GM21381 (cell line): ENCODE data around the gene SLC25A26.

Experiments
- ATAC-seq: cut with Tn5 transposase; IDR thresholded peaks from one replicate; pipeline ENCODE4 v1.9.1; 2021; ENCODE audit warnings: mild to moderate bottlenecking, moderate library complexity; ENCODE audit not compliant: unreplicated experiment

Gene SLC25A26

DNA sequence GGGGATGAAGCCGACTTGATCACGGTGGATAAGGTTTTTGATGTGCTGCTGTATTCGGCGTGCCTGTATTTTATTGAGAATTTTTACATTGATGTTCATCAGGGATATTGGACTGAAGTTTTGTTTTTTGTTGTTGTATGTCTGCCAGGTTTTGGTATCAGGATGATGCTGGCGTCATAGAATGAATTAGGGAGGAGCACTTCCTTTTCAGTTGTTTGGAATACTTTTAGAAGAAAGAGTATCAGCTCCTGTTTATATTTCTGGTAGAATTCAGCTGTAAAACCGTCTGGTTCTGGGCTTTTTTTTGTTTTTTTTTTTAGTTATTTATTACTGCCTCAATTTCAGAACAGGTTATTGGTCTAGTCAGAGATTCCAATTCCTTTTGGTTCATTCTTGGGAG, 93.7 kb downstream of the SLC25A26 start:
- no peak for ATAC-seq

DNA sequence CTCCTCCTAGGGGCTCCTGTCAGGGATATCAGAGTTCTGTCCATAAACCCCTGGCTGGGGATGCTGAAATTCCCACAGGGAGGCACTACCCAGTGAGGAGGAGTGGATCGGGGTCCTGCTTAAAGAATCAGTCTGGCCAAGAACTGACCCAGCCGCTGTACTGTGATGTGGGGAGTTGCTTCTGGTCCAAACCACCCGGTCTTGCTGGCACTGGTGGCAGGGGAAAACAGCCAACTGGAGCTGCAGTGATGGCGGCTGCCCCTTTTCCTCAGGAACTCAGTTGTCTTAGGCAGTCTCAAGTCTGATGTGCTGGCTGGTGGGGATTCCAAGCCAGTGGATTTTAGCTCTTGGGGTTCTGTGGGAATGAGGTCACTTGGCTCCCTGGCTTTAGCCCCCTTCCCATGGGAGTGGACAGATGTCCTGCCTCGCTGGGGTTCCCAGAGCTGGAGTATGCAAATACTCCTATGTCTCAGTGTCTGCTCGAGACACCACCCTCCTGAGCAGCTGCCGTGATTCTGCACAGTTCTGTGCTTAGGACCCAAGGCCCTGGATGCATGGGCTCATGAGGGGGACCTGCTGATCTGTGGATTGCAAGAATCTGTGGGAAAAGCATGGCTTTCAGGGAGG, 97.1 kb downstream of the SLC25A26 start:
- no peak for ATAC-seq

DNA sequence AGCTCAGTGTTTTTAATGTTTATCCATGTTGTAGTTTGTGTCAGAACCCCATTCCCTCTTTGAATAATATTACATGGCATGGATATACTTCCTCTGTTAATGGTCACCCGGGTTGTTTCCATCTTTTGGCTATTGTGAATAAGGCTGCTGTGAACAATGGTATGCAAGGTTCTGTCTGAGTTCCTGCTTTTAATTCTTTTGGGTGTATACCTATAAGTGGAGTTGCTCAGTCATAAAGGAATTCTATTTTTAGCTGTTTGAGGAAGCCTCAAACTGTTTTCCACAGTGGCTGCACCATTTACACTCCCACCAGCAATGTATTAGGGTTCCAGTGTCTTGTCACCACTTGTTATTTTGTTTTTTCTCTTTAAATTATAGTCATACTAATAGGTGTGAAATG, 99.6 kb downstream of the SLC25A26 start:
- ATAC-seq, result no peak

GRCh38 chr3:66322436-66322835, 101.6 kb downstream of the SLC25A26 start:
- ATAC-seq, result no peak

GRCh38 chr3:66326340-66326739, 105.5 kb downstream of the SLC25A26 start:
- no peak for ATAC-seq

DNA sequence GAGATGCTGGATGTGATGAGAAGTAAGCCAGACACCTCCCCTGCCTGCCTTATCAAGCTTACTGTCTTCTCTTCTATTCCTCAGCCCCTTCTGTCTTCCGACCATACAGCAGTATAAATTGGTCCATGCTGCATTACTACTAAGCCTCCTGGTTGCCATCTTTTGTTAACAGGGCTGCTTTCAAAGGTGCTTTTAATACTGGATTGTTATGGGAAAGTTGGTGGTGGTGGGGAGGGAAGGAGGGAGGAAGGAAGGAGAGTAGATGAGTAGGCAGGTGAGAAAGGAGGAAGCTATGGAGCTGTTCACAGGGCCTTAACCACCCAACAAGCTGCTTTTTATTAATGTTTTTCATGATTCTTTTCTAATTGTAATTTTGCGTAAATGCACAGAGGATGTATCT, 114.9 kb downstream of the SLC25A26 start:
- ATAC-seq, result no peak

DNA sequence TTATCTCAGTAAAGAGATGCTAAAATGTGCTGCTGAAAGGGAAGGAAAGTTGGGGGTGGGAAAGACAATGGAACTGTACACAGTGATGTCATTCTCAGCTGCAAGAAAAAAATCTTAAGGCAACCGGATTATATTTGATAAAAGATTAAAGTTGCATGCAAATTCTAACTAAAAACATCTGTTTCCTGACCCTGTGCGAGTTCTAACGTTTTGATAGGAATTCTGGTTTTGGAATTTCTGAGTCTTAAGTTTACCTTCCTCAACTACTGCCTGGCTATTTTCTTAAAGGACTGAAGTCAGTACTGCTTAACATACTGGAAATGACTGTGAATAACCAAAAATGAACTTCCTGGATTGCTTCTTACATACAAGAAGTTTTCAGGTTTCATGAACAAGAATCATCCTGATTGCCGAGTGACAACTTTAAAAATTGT, 115.5 kb downstream of the SLC25A26 start:
- no peak for ATAC-seq

GRCh38 chr3:66338927-66339326, 118.1 kb downstream of the SLC25A26 start:
- ATAC-seq, result no peak

- no peak for ATAC-seq
These were observed 122.0 kb downstream of the SLC25A26 start for GRCh38 chr3:66342717-66343356.

GRCh38 chr3:66344391-66344811, 123.6 kb downstream of the SLC25A26 start:
- ATAC-seq, result no peak

GRCh38 chr3:66344848-66345578, 124.2 kb downstream of the SLC25A26 start:
- ATAC-seq, result no peak

DNA sequence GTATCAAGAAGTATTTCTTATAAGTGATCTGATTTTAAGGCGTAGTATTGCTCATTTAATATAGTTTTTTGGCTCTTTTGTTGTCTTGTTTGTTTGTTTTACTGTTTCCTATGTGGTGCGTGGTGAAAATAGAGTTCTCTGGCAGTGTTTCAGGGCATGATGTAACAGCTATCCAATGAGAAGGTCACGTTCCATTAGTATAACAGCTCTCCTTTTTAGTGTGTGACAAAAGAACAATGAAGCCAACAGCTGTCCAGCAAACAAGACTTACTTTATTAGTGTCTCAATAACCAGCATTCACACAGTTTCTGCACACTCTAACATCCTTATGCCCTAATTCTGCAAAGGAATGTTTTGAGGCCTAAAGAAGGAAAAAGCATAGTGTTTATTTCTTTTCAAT, 127.9 kb downstream of the SLC25A26 start:
- no peak for ATAC-seq

DNA sequence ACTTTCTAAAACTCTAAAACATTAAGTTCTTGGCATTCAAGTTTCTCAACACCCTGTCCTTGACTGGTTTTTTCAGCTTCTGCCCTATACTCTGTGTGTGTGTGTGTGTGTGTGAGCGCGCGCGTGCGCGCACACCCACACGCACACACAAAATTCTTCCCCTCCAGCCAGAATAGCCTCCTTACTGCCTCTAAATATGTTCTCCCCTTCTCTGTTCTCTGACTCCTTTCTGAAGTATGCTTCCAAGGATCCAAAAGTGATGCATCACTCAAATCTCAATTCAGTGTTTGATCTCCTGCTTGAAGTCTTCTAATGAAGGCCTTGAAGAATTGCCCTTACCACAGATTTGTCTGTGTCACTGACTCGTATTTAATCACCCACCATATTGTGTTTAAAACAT, 129.8 kb downstream of the SLC25A26 start:
- ATAC-seq, result no peak

GRCh38 chr3:66353039-66353438, 132.2 kb downstream of the SLC25A26 start:
- no peak for ATAC-seq

GRCh38 chr3:66353530-66353929, 132.7 kb downstream of the SLC25A26 start:
- ATAC-seq, result no peak

DNA sequence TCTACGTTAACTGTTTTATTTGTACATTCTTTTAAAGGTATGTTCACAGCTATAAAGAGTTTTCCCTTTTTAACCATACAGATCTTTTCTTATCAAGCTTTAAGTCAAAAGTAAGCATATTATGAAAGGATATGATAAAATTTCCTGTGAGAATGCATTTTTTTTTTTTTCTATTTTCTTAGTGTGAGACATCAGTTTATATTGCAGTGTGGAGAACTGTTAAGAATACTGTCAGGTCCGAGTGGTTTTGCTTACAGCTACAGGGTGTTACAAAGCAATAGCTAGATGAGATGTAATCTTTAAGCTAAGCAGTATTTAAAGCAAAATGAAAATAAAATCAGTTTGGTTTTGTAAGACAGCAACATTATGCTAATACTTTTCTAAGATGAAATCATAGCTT, 133.2 kb downstream of the SLC25A26 start:
- ATAC-seq, result no peak

GRCh38 chr3:66355394-66355793, 134.6 kb downstream of the SLC25A26 start:
- ATAC-seq, result no peak

GRCh38 chr3:66355997-66356396, 135.2 kb downstream of the SLC25A26 start:
- no peak for ATAC-seq

GRCh38 chr3:66361356-66361755, 140.6 kb downstream of the SLC25A26 start:
- ATAC-seq, result no peak

DNA sequence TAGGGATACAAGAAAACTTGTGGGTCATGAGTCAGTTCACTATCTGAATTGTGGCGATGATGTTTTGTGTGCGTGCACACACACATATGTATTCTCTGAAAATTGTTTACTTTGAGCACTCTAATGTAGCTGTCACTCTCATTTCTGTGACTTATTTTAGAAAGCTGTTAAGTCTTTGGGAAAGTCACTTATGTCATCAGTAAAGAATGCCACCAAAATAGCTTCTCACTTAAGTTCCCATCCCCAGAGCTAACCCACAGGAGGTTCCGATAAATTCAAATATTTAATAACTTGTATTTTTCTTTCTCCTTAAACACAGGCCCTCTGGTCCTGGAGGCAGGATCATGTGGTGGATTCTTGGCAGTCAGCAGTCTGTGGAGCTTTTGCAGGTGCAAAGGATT, 141.7 kb downstream of the SLC25A26 start:
- ATAC-seq, result no peak

- no peak for ATAC-seq
These were observed 142.3 kb downstream of the SLC25A26 start for GRCh38 chr3:66363148-66363547.

GRCh38 chr3:66365080-66365479, 144.3 kb downstream of the SLC25A26 start:
- ATAC-seq, result no peak
